Measurements from ENCODE around the gene CXCL12. TPM values are rescaled to one million over a fixed set of nuclear protein-coding genes. Genes with fewer than 3 reads are reported as not detected.
A peak's percentile ranks its signal among the peaks of the same experiment; 100 is the strongest.

The CXCL12 gene
- total and polyA plus RNA-seq, 2 of the 13 experiments (the other 11 are each of a cell fraction or from before 2014, with no cell fraction given): not detected

DNA sequence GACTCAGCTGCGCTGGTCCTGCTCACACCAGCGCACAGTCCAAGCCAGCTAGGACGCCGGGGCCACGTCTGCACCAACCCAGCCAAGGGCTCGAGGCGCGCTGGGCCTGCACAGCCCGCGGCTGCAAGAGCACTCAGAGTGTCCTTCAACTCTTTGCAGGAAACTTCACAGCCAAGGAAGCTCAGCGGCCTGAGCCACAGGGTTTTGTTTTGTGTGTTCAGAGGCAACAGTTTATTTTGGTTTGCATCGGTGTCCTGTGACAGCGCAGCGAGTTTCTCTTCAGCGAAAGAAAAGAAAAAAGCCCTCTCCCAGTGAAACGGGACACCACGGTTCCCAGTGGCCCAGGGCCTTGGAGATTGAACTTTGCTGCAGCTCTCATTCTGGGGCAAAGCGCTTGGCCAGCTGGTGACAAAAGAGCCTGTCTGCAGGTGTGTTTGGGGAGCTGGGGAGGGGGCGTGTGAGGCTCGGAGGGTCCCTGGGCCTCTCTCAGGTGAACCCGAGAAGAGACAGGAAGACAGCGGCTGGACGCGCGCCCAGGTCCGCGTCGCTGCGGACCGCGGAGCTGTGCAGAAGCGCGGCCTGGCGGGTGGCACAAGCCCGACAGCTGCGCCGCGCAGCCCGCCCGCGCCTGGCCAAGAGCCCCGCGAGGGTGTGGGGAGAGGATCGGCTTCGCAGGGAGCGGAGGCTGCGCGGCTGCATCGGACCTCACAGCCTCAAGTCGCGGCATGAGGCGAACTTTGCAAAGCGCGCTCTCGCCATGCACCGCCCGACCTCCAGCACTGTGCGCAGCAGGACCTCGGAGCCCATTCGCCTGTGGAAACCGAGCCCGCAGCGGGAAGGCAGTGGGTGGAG lies 922 bp downstream of the CXCL12 start:
- Histone ChIP-seq H4K20me1 (ENCODE audit: insufficient read depth, low read length) (no peaks in the 10 kb centered on the region), H3K79me2 (ENCODE audit: insufficient read depth, low read length) (no peaks in the 10 kb centered on the region), H3K4me3 (replicated peaks in 1 of 3; ENCODE audit: insufficient read depth in 1 of 3, low read depth in 2 of 3, low read length in 3 of 3) (no peak overlapping the region), H3K27ac (ENCODE audit: extremely low read length, insufficient read depth, low read length) (no peak overlapping the region), H3K36me3 (replicated peaks in 1 of 2; ENCODE audit: control insufficient read depth in 1 of 2, insufficient read depth in 2 of 2, low read length in 2 of 2) (no peaks in the 10 kb centered on the region), H2AFZ (ENCODE audit: low read length) (no peak overlapping the region), H3K27me3 (ENCODE audit: control insufficient read depth in 1 of 2, insufficient read depth in 2 of 2, low read length in 2 of 2) (peaks cover 4 to 12% of the 10 kb centered on the region in 2 experiments; a peak in 4 of 5 replicates), H3K9me3 (ENCODE audit: low read length) (no peaks in the 10 kb centered on the region), H3K4me2 (ENCODE audit: low read depth, low read length) (no peak overlapping the region), H3K4me1 (ENCODE audit: insufficient read depth, low read length) (no peaks in the 10 kb centered on the region), H3K9ac (ENCODE audit: insufficient read depth, low read depth, low read length) (no peak overlapping the region)
- DNase-seq (ENCODE audit: low spot score): no peak
- ATAC-seq: no peak
- CTCF ChIA-PET (ENCODE audit: low intra/inter-chr PET ratio, low total read pairs): no interaction called here
- POLR2A ChIA-PET: no interaction called here
- 82% methylated on average over 51 of the region's 63 CpGs for WGBS (ENCODE audit: low lambda C conversion rate)
- FAIRE-seq: no peak
- TF ChIP-seq, protein P1, sequence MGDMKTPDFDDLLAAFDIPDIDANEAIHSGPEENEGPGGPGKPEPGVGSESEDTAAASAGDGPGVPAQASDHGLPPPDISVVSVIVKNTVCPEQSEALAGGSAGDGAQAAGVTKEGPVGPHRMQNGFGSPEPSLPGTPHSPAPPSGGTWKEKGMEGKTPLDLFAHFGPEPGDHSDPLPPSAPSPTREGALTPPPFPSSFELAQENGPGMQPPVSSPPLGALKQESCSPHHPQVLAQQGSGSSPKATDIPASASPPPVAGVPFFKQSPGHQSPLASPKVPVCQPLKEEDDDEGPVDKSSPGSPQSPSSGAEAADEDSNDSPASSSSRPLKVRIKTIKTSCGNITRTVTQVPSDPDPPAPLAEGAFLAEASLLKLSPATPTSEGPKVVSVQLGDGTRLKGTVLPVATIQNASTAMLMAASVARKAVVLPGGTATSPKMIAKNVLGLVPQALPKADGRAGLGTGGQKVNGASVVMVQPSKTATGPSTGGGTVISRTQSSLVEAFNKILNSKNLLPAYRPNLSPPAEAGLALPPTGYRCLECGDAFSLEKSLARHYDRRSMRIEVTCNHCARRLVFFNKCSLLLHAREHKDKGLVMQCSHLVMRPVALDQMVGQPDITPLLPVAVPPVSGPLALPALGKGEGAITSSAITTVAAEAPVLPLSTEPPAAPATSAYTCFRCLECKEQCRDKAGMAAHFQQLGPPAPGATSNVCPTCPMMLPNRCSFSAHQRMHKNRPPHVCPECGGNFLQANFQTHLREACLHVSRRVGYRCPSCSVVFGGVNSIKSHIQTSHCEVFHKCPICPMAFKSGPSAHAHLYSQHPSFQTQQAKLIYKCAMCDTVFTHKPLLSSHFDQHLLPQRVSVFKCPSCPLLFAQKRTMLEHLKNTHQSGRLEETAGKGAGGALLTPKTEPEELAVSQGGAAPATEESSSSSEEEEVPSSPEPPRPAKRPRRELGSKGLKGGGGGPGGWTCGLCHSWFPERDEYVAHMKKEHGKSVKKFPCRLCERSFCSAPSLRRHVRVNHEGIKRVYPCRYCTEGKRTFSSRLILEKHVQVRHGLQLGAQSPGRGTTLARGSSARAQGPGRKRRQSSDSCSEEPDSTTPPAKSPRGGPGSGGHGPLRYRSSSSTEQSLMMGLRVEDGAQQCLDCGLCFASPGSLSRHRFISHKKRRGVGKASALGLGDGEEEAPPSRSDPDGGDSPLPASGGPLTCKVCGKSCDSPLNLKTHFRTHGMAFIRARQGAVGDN (CRISPR knock-in tag; IDR thresholded peaks at IDR 0.05): peak; percentile 15; the same call in 1 of the 2 replicates
- no peak for TF ChIP-seq ETV5 (CRISPR knock-in tag; IDR thresholded peaks at IDR 0.05; ENCODE audit: borderline replicate concordance)
- TF ChIP-seq GATA4 (IDR thresholded peaks at IDR 0.05; ENCODE audit: borderline replicate concordance, low read depth): no peak
- in situ Hi-C loops (cut with HindIII; ENCODE audit: extremely low pct_ligation_motif_present, low pct_unique_long_range_greater_than_20kb) (loop anchor here (10.0 kb wide), 1 partner anchor 499 kb away; no protein-coding TSS in a partner anchor), intact Hi-C loops (cut with micrococcal nuclease; ENCODE audit: unreplicated experiment) (loop anchor here (10.0 kb wide), 2 partner anchors 459 to 499 kb away; no protein-coding TSS in a partner anchor)
- no TSS peak for BruUV-seq (replicated peaks)

Data from HepG2 (cell line).